ENCODE data around the gene MAPRE3. TPM values are rescaled to one million over a fixed set of nuclear protein-coding genes. Genes with fewer than 3 reads are reported as not detected.
A peak's percentile ranks its signal among the peaks of the same experiment; 100 is the strongest.

The MAPRE3 gene
- total RNA-seq, 1 donor from 2014 or later: 4.6 TPM

DNA sequence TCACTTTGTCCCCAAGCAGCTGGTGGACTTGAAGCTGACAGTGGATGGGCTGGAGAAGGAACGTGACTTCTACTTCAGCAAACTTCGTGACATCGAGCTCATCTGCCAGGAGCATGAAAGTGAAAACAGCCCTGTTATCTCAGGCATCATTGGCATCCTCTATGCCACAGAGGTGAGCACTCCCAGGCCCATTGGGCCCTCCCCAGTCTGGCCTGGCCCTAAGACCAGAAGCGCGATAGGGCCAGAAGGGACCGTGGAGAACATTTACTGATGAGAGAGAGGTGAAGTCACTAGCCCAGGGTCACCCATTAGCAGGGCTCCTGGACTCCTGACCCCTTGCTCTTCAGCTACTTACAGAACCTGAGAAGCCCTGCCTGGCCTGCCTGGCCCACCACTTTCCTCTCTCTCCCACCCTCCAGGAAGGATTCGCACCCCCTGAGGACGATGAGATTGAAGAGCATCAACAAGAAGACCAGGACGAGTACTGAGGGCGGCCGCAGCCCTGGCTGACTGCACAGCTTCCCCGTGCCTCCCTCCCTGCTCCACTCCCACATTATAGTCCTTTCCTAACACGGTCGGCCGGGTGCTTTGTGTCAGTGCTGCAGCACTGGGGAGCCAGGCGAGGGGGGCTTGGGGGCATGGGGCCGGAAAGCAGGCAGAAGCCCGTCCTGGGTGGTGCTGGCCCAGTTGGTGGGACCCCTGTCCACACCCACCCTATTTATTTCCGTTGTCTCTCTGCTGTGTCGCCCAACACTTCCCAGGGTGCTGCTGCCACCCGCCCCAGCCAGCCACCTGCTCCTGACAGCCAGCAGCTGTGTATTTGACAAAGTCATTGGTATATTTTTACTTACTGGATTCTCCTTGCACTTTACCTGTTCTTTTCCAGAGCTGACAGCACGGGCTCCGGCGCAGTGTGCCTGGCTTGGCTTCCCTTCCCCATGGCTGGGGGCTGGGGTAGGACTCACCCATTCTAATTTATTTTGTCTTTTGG, 55.7 kb downstream of the MAPRE3 start:
- Mint-ChIP-seq H3K27me3 (no peaks in the 10 kb centered on the region), H3K27ac (no peak overlapping the region), H3K4me1 (peaks cover 5% of the 10 kb centered on the region), H3K36me3 (ENCODE audit: low read depth) (peaks cover 2% of the 10 kb centered on the region), H3K4me3 (no peak overlapping the region), H3K9me3 (no peaks in the 10 kb centered on the region)
- intact Hi-C loops (cut with micrococcal nuclease): no loop called here
- POLR2A ChIA-PET: interaction anchor here (0.6 to 0.7 kb wide), 2 partner anchors 45 to 254 kb away, joined by 3 read pairs; no protein-coding TSS in a partner anchor
- ATAC-seq (ENCODE audit: low read depth) (no peak), DNase-seq (no peak)
- TF ChIP-seq, protein P1, sequence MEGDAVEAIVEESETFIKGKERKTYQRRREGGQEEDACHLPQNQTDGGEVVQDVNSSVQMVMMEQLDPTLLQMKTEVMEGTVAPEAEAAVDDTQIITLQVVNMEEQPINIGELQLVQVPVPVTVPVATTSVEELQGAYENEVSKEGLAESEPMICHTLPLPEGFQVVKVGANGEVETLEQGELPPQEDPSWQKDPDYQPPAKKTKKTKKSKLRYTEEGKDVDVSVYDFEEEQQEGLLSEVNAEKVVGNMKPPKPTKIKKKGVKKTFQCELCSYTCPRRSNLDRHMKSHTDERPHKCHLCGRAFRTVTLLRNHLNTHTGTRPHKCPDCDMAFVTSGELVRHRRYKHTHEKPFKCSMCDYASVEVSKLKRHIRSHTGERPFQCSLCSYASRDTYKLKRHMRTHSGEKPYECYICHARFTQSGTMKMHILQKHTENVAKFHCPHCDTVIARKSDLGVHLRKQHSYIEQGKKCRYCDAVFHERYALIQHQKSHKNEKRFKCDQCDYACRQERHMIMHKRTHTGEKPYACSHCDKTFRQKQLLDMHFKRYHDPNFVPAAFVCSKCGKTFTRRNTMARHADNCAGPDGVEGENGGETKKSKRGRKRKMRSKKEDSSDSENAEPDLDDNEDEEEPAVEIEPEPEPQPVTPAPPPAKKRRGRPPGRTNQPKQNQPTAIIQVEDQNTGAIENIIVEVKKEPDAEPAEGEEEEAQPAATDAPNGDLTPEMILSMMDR (IDR thresholded peaks at IDR 0.05): no peak
- CTCF ChIA-PET: interaction anchor here (0.9 kb wide), 1 partner anchor 252 kb away, joined by 3 read pairs; no protein-coding TSS in a partner anchor

DNA sequence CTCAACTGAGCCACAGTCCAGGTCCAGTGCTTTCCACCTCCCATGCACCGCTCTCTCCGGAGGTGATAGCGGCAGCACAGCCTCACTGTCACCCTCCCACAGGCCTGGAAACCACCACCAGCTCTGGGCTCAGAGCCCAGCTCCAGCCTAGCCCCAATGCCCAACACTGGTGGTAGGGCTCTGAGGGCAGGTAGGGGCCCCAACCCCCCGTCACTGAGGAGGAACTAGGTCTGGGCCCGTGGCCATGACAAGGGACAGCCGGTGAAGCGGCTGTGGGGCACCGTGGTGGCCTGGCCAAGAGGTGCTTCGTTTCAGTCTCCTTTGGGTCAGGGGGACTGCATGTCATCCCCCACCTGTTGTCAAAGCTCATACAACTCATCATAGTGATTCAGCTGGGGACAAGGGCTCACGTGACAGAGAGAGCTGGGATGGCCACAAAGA, 56.8 kb downstream of the MAPRE3 start:
- intact Hi-C loops (cut with micrococcal nuclease): no loop called here
- ChIA-PET CTCF (no interaction called here), POLR2A (no interaction called here)
- Mint-ChIP-seq H3K27me3 (no peaks in the 10 kb centered on the region), H3K9me3 (no peaks in the 10 kb centered on the region), H3K4me1 (peaks cover 11% of the 10 kb centered on the region), H3K27ac (no peak overlapping the region), H3K36me3 (ENCODE audit: low read depth) (peaks cover 2% of the 10 kb centered on the region), H3K4me3 (no peak overlapping the region)
- DNase-seq (no peak), ATAC-seq (ENCODE audit: low read depth) (no peak)
- TF ChIP-seq, protein P1 (IDR thresholded peaks at IDR 0.05): no peak

DNA sequence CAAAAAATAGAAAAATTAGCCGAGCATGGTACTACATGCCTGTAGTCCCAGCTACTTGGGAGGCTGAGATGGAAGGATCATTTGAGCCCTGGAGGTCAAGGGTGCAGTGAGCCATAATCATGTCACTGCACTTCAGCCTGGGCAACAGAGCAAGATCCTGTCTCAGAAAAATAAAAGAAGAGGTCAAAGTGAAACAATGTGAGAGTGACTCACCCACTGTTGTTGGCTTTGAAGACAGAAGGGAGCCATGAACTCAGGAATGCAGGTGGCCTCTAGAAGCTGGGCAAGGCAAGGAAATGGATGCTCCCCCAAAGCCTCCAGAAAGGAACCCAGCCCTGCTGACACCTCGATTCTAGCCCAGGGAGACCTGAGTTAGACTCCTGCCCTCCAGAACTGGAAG, 58.6 kb downstream of the MAPRE3 start:
- H3K9me3 Mint-ChIP-seq: no peaks in the 10 kb centered on the region
- no peaks in the 10 kb centered on the region for H3K27me3 Mint-ChIP-seq
- H3K36me3 Mint-ChIP-seq (ENCODE audit: low read depth): peaks cover 12% of the 10 kb centered on the region
- ChIA-PET POLR2A (no interaction called here), CTCF (no interaction called here)
- TF ChIP-seq, protein P1 (IDR thresholded peaks at IDR 0.05): no peak
- intact Hi-C loops (cut with micrococcal nuclease): no loop called here
- ATAC-seq (ENCODE audit: low read depth) (no peak), DNase-seq (no peak)
- H3K4me1 Mint-ChIP-seq: peaks cover 24% of the 10 kb centered on the region
- H3K27ac Mint-ChIP-seq: no peak overlapping the region
- H3K4me3 Mint-ChIP-seq: no peak overlapping the region

DNA sequence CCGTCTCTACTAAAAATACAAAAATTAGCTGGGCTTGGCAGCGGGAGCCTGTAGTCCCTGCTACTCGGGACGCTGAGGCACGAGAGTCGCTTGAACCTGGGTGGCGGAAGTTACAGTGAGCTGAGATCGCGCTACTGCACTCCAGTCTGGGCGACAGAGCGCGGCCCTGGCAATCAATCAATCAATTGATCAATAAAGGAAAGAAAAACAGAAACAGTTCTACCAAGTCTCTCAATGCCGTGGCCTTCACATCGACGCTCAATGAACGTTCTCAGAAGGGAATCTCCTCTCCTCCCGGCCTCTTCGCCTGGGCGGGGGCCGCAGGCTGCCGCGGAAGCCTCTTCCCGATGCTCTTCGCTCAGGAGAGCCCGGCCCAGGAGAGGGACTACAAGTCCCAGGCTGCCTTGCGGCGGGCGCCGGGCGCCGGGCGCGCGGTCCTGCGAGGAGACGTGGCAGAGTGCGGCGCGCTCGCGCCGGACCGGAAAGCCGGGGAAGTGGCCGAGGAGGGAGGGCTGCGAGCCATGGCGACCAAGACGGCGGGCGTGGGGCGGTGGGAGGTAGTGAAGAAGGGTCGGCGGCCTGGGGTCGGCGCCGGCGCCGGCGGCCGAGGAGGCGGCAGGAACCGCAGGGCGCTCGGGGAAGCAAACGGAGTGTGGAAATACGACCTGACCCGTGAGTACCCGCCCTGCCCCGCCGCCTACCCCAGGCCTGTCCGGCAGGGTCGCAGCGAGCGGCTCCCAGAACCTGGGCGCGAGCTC, 62.2 kb downstream of the MAPRE3 start, which contains the start of gene TMEM214:
Gene TMEM214, plus strand, starts transcription at position 471 of the 758 bp plus-strand sequence. Its CDS starts 51 bp downstream, at position 522.
- peak within 1 kb of the TSS; percentile 93 for H3K4me3 Mint-ChIP-seq
- ATAC-seq (ENCODE audit: low read depth) (peak; percentile 95), DNase-seq (peak; percentile 76)
- H3K27me3 Mint-ChIP-seq: no peaks in the 10 kb centered on the region
- POLR2A ChIA-PET: interaction anchor here (0.7 to 3.1 kb wide), 6 partner anchors 16 to 179 kb away, joined by 3 to 48 read pairs (median 4); partner anchors contain the start of genes AGBL5, ATRAID, OST4 and SLC5A6
- H3K9me3 Mint-ChIP-seq: no peaks in the 10 kb centered on the region
- peaks cover 32% of the 10 kb centered on the region for H3K4me1 Mint-ChIP-seq
- TF ChIP-seq, protein P1 (IDR thresholded peaks at IDR 0.05): no peak
- H3K36me3 Mint-ChIP-seq (ENCODE audit: low read depth): peaks cover 37% of the 10 kb centered on the region
- intact Hi-C loops (cut with micrococcal nuclease): loop anchor here (1.0 to 5.0 kb wide), 9 partner anchors 10 to 455 kb away; partner anchors contain the start of genes ATRAID, CAD, IFT172 and MAPRE3
- peak within 1 kb of the TSS; percentile 80 for H3K27ac Mint-ChIP-seq
- CTCF ChIA-PET: interaction anchor here (0.9 to 1.4 kb wide), 3 partner anchors 18 to 48 kb away, joined by 3 read pairs; no protein-coding TSS in a partner anchor

Data from activated B cell treated with CpG ODN at 0.5 μM for 24 hours (primary cell).